Mesothelial cell of epicardium (in vitro differentiated cells): ENCODE measurements around the gene HOXA1. TPM values are rescaled to one million over a fixed set of nuclear protein-coding genes. Genes with fewer than 3 reads are reported as not detected.
A peak's percentile ranks its signal among the peaks of the same experiment; 100 is the strongest.

Experiments used
- DNase-seq, 2 experiments: peaks; one replicate each; pipeline ENCODE4 v3.0.0; 2021; ENCODE audit warnings: low spot score in 2 of 2; ENCODE audit not compliant: unreplicated experiment in 2 of 2
- H3K27ac Mint-ChIP-seq: 2 replicates; pipeline ENCODE4 v1.8.0; 2021; ENCODE audit warnings: mixed read lengths
- H3K27me3 Mint-ChIP-seq: 2 replicates; pipeline ENCODE4 v1.8.0; 2021; ENCODE audit warnings: low read depth, mixed read lengths
- H3K36me3 Mint-ChIP-seq: 2 replicates; pipeline ENCODE4 v1.8.0; 2021; ENCODE audit warnings: mixed read lengths
- H3K4me1 Mint-ChIP-seq: 2 replicates; pipeline ENCODE4 v1.8.0; 2021; ENCODE audit warnings: mixed read lengths
- H3K4me3 Mint-ChIP-seq: 2 replicates; pipeline ENCODE4 v1.8.0; 2021; ENCODE audit warnings: mild to moderate bottlenecking, moderate library complexity, mixed read lengths
- H3K9me3 Mint-ChIP-seq: 2 replicates; pipeline ENCODE4 v1.8.0; 2021; ENCODE audit warnings: mixed read lengths
- total RNA-seq: library from RNA; stranded (reverse); gene quantifications from 3 replicates; pipeline ENCODE4 v1.2.1, GENCODE V29; 2021
- TF ChIP-seq, protein P1 (sequence below): fragments of 200-600 bp; sonication (generic); IDR thresholded peaks from one replicate; pipeline ENCODE4 v1.5.0; 2021; ENCODE audit warnings: antibody characterized with exemption; ENCODE audit not compliant: unreplicated experiment

HOXA1 gene
- total RNA-seq, 1 donor from 2014 or later = 14.6 TPM

DNA sequence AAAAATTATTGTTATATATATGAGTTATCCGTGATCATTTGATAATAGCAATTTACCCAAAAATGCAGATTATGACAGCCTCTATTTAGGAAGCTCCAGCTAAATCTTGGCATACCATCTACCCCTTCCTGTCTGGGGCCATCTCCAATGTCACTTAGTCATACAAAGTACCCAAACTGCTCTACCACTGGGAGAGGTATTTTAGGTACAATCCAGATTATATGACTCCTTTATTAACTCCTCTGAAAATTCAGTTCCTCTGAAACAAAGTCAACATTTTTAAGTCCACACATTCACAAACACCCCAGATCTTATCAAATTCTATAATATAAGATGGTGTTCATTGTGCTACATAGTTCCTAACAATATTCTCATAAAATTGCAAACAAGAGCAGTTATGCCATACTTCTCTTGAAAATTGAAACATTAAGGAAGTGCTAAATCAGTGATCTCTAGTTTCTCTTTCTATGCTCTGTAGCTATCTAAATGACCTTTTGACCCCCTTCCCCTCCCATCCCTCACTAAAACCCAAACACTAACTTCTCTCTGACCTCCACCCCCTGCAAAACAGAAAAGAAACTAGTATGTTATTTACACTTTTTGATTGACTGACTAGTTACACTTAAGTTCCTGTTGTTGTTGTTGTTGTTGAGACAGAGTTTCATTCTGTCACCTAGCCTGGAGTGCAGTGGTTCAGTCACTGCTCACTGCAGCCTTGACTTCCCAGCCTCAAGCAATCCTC, 16.4 kb downstream of the HOXA1 start:
- TF ChIP-seq, protein P1, sequence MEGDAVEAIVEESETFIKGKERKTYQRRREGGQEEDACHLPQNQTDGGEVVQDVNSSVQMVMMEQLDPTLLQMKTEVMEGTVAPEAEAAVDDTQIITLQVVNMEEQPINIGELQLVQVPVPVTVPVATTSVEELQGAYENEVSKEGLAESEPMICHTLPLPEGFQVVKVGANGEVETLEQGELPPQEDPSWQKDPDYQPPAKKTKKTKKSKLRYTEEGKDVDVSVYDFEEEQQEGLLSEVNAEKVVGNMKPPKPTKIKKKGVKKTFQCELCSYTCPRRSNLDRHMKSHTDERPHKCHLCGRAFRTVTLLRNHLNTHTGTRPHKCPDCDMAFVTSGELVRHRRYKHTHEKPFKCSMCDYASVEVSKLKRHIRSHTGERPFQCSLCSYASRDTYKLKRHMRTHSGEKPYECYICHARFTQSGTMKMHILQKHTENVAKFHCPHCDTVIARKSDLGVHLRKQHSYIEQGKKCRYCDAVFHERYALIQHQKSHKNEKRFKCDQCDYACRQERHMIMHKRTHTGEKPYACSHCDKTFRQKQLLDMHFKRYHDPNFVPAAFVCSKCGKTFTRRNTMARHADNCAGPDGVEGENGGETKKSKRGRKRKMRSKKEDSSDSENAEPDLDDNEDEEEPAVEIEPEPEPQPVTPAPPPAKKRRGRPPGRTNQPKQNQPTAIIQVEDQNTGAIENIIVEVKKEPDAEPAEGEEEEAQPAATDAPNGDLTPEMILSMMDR = no peak
- Mint-ChIP-seq H3K4me1 (peaks cover 34% of the 10 kb centered on the region), H3K9me3 (peaks cover 8% of the 10 kb centered on the region), H3K27me3 (no peaks in the 10 kb centered on the region), H3K36me3 (no peaks in the 10 kb centered on the region), H3K27ac (peak overlapping the region; percentile 40), H3K4me3 (no peak overlapping the region)
- DNase-seq = no peak

DNA sequence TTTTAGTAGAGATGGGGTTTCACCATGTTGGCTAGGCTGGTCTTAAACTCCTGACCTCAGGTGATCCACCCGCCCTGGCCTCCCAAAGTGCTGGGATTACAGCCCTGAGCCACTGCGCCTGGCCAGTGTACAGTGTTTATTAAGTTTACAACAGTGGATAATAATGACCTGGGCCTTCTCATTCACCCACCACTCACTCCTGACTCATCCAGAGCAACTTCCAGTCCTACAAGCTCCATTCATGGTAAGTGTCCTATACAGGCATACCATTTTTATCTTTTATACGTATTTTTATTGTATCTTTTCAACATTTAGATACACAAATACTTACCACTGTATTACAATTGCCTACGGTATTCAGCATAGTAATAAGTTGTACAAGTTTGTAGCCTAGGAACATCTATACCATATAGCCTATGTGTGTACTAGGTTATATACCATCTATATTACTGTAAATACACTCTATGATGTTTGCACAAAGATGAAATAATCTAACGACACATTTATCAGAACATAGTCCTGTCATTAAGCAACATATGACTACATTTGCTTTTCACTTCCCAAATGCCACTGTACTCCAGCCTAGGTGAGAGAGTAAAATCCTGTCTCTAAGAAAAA, 17.1 kb downstream of the HOXA1 start:
- no peak for DNase-seq
- TF ChIP-seq, protein P1 = no peak
- Mint-ChIP-seq H3K27ac (no peak overlapping the region), H3K4me1 (peaks cover 34% of the 10 kb centered on the region), H3K27me3 (no peaks in the 10 kb centered on the region), H3K9me3 (peaks cover 8% of the 10 kb centered on the region), H3K4me3 (no peak overlapping the region), H3K36me3 (no peaks in the 10 kb centered on the region)

DNA sequence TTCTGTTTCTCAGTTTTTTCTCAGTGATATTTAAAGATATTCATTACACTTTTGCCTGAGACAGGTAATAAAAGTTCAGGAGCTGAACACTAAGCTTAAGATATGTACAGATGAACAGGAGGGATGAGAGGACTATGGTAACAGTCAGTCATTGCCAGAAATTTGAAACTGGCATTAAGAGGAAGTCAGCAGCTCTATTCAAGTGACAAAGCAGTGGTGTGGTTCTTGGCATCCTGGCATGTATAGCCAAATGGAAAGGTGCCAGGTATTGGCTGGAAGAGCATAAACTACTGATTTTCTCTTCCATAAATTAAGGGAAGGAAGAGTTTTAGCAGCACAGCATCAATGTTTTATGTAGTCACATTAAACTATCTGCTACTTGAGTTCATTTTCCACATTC, 22.7 kb downstream of the HOXA1 start:
- DNase-seq = no peak
- H3K36me3 Mint-ChIP-seq = no peaks in the 10 kb centered on the region
- peaks cover 23% of the 10 kb centered on the region for H3K4me1 Mint-ChIP-seq
- H3K9me3 Mint-ChIP-seq = peaks cover 8% of the 10 kb centered on the region
- no peaks in the 10 kb centered on the region for H3K27me3 Mint-ChIP-seq
- peak overlapping the region; percentile 57 for H3K27ac Mint-ChIP-seq
- no peak overlapping the region for H3K4me3 Mint-ChIP-seq
- TF ChIP-seq, protein P1 = no peak

DNA sequence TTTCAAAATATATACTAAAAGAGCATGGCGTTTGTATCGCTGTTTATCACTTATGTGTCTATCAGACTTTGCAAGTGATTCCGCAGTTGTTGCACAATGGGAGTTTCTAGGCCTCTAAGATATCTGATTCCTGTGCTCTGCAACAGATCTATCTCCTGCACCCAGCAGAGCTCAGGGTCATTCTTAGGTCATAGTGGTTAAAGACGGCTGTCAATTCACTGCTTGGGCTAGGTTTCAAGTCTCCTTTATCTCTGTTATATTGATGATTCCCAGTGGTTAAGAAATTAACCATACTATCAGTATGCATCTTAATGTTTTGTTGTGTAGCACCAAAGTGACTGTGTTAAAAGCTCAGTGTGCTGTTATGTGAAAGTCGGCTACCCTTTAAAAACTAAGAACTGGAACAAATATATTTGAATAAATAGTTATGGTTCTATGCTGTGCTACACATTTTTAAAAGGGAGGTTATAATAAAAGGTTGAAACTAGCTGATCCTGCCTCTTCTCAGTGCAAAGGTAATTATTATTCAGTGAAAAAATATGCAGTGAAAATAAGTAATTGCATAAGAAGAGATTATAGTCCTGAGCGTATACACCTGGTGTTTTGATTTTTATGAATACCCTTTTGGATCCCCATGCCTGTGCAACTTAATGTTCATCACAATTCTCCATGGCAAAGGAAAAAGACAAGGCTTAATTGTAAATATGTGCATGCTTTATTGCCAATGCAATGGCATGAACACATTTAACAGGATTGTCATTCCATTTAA, 24.0 kb downstream of the HOXA1 start:
- Mint-ChIP-seq H3K4me1 (peaks cover 27% of the 10 kb centered on the region), H3K27me3 (no peaks in the 10 kb centered on the region), H3K9me3 (peaks cover 8% of the 10 kb centered on the region), H3K4me3 (no peak overlapping the region), H3K36me3 (no peaks in the 10 kb centered on the region), H3K27ac (peak overlapping the region; percentile 57)
- TF ChIP-seq, protein P1 = no peak
- DNase-seq = no peak

DNA sequence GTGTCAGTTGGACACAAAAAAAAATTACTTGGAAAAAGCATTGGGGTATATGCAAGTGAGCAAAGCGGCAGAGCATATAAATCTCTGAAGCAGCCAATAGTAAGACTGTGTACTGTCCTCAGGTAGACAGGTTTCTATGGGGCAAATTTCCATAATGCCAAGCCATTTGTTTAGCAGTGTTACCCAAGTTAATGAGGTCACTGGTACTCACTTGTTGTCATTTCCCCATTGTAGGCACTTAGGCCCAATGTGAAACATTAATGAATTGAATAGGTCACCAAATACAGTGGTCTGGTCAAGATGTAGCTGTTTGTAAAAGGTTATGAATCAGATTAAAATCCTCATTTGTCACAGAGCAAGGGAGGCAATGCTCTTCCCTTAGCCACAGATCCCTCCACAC, 27.5 kb downstream of the HOXA1 start:
- TF ChIP-seq, protein P1 = no peak
- no peak for DNase-seq
- H3K4me3 Mint-ChIP-seq = no peak overlapping the region
- H3K36me3 Mint-ChIP-seq = no peaks in the 10 kb centered on the region
- H3K9me3 Mint-ChIP-seq = no peaks in the 10 kb centered on the region
- H3K4me1 Mint-ChIP-seq = peaks cover 37% of the 10 kb centered on the region
- H3K27me3 Mint-ChIP-seq = no peaks in the 10 kb centered on the region
- H3K27ac Mint-ChIP-seq = no peak overlapping the region
